GM23248 (cell line): ENCODE data around the gene SRPK3. TPM values are rescaled to one million over a fixed set of nuclear protein-coding genes. Genes with fewer than 3 reads are reported as not detected.

ENCODE experiments used
- DNase-seq: peaks from one replicate; pipeline ENCODE4 v3.0.0-alpha.2; 2015
- H2AFZ ChIP-seq: fragments of 200-600 bp; sonication (generic); 2 replicates; pipeline ENCODE4 v1.6.1; 2016; ENCODE audit warnings: antibody characterized with exemption
- H3F3A ChIP-seq: fragments of 200-600 bp; sonication (generic); 2 replicates; pipeline ENCODE4 v1.6.1; 2016; ENCODE audit warnings: mild to moderate bottlenecking, antibody characterized with exemption, mixed run types; ENCODE audit not compliant: insufficient read depth
- H3K27ac ChIP-seq: fragments of 200-600 bp; sonication (generic); 2 replicates; pipeline ENCODE4 v1.5.1; 2016; ENCODE audit warnings: mild to moderate bottlenecking
- H3K27me3 ChIP-seq: fragments of 200-600 bp; sonication (generic); replicated peaks from 2 replicates; pipeline ENCODE4 v1.6.1; 2016; ENCODE audit warnings: mild to moderate bottlenecking; ENCODE audit not compliant: insufficient read depth
- H3K36me3 ChIP-seq: fragments of 200-600 bp; sonication (generic); 2 replicates; pipeline ENCODE4 v1.6.1; 2016; ENCODE audit warnings: low read depth, mild to moderate bottlenecking
- H3K4me1 ChIP-seq: fragments of 200-600 bp; sonication (generic); 2 replicates; pipeline ENCODE4 v1.6.1; 2016; ENCODE audit warnings: mild to moderate bottlenecking; ENCODE audit not compliant: insufficient read depth
- H3K4me2 ChIP-seq: fragments of 200-600 bp; sonication (generic); one replicate; pipeline ENCODE4 v1.6.1; 2016; ENCODE audit warnings: mild to moderate bottlenecking; ENCODE audit not compliant: unreplicated experiment
- H3K4me3 ChIP-seq: fragments of 200-600 bp; sonication (generic); 2 replicates; pipeline ENCODE4 v1.5.1; 2016; ENCODE audit warnings: mild to moderate bottlenecking
- H3K79me2 ChIP-seq: fragments of 200-600 bp; sonication (generic); 2 replicates; pipeline ENCODE4 v1.6.1; 2016; ENCODE audit warnings: mild to moderate bottlenecking; ENCODE audit not compliant: insufficient read depth
- H3K9ac ChIP-seq: fragments of 200-600 bp; sonication (generic); 2 replicates; pipeline ENCODE4 v1.6.1; 2016; ENCODE audit warnings: mild to moderate bottlenecking
- H3K9me2 ChIP-seq: fragments of 200-600 bp; sonication (generic); 2 replicates; pipeline ENCODE4 v1.6.1; 2016; ENCODE audit warnings: mixed run types, mild to moderate bottlenecking, moderate library complexity; ENCODE audit not compliant: insufficient read depth
- H3K9me3 ChIP-seq: fragments of 200-600 bp; sonication (generic); one replicate; pipeline ENCODE4 v1.6.1; 2017; ENCODE audit warnings: low read depth
- H4K20me1 ChIP-seq: fragments of 200-600 bp; sonication (generic); 2 replicates; pipeline ENCODE4 v1.6.0; 2016; ENCODE audit not compliant: insufficient read depth
- EZH2 ChIP-seq: fragments of 200-600 bp; sonication (generic); IDR thresholded peaks from 2 replicates; pipeline ENCODE4 v1.6.1; 2018; ENCODE audit warnings: antibody characterized with exemption, mild to moderate bottlenecking; ENCODE audit not compliant: insufficient read depth, poor library complexity, severe bottlenecking
- EZH2phosphoT487 ChIP-seq: fragments of 200-600 bp; sonication (generic); IDR thresholded peaks from 2 replicates; pipeline ENCODE4 v1.6.1; 2018; ENCODE audit warnings: antibody characterized with exemption, moderate library complexity, mild to moderate bottlenecking, low read depth; ENCODE audit not compliant: insufficient read depth
- WGBS, 2 experiments: methylation state at CpG; one replicate each; pipeline ENCODE4 v1.1.6; 2015 to 2017; ENCODE audit warnings: low lambda C conversion rate in 2 of 2, low coverage in 1 of 2; ENCODE audit errors: missing lambda C conversion rate in 2 of 2; 5-methylcytosine and 5-hydroxymethylcytosine counted together
- in situ Hi-C: fragments of 300-500 bp; cut with MboI; formaldehyde crosslinking; loops from 2 replicates; pipeline ENCODE4 v1.15.0; 2020
- polyA plus RNA-seq: library from polyadenylated mRNA; unstranded; fragments of >200 nt; fragmentation: Nextera tagmentation; extraction: Ambion mirVana; gene quantifications from 2 replicates; pipeline ENCODE4 v1.2.1, GENCODE V29; 2016
- total RNA-seq: library from RNA; depleted of rRNA; stranded (reverse); fragments of >200 nt; shearing (Covaris generic); gene quantifications from 2 replicates; pipeline ENCODE4 v1.2.3, GENCODE V29; 2014

SRPK3 gene
- total and polyA plus RNA-seq, 2 experiments from 2014 or later, result 0.53 to 0.86 TPM

- DNase-seq, result no peak
- no peak for TF ChIP-seq EZH2phosphoT487
- TF ChIP-seq EZH2, result no peak
- WGBS, 2 experiments, result 98 to 99% methylated on average over 8 to 10 of the region's 37 CpGs
These were observed 6.1 kb upstream of the SRPK3 start for GRCh38 chrX:153774576-153775292.

DNA sequence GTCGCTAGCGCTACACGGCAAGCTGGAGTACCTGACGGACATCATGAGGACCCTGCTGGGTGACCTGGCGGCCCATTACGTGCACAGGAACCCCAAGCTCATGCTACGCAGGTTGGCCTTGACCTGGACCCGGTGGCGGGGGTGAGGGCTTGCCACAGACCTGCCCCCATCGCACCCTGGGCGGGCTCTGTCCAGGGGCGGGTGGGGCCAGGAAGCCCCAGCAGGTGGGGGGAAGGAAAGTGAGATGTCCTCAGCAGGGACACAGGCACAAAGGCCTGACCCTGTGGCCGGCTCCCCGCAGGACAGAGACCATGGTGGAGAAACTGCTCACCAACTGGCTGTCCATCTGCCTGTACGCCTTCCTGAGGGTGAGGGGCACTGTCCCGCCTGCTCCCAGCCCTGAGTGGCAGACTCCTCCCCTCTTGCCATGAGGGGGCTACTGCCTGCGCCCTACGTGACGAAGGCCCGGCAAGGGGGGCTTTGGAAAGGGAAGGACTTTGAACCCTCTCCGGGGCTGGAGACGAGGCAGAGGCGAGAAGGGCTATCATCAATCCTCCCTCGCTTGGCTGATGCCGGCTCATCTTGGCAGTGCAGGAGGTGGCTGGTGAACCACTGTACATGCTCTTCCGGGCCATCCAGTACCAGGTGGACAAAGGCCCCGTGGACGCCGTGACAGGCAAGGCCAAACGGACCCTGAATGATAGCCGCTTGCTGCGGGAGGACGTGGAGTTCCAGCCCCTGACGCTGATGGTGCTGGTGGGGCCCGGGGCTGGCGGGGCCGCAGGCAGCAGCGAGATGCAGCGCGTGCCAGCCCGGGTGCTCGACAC lies 5.3 kb upstream of the SRPK3 start:
- no peak overlapping the region for H3K4me3 ChIP-seq
- H4K20me1 ChIP-seq, result no peaks in the 10 kb centered on the region
- H3K36me3 ChIP-seq, result no peaks in the 10 kb centered on the region
- no peak for DNase-seq
- H3K9ac ChIP-seq, result no peak overlapping the region
- H3F3A ChIP-seq, result no peaks in the 10 kb centered on the region
- in situ Hi-C loops, result no loop called here
- WGBS, 2 experiments, result 96 to 99% methylated on average over 10 to 25 of the region's 42 CpGs
- H2AFZ ChIP-seq, result no peak overlapping the region
- H3K4me1 ChIP-seq, result no peaks in the 10 kb centered on the region
- no peak for TF ChIP-seq EZH2phosphoT487
- TF ChIP-seq EZH2, result no peak
- H3K9me2 ChIP-seq, result no peaks in the 10 kb centered on the region
- no peak overlapping the region for H3K27ac ChIP-seq
- no peaks in the 10 kb centered on the region for H3K9me3 ChIP-seq
- H3K27me3 ChIP-seq, result no peaks in the 10 kb centered on the region
- no peaks in the 10 kb centered on the region for H3K79me2 ChIP-seq
- H3K4me2 ChIP-seq, result no peak overlapping the region

More at GRCh38 chrX:153774576-153775292, 6.1 kb upstream of the SRPK3 start:
- Histone ChIP-seq H3K9me2 (no peaks in the 10 kb centered on the region), H3K27ac (no peak overlapping the region), H3K4me2 (no peak overlapping the region), H2AFZ (no peak overlapping the region), H3K4me1 (no peaks in the 10 kb centered on the region), H3K36me3 (no peaks in the 10 kb centered on the region), H3K4me3 (no peak overlapping the region), H3K79me2 (no peaks in the 10 kb centered on the region), H3K27me3 (no peaks in the 10 kb centered on the region), H3F3A (no peaks in the 10 kb centered on the region), H4K20me1 (no peaks in the 10 kb centered on the region), H3K9me3 (no peaks in the 10 kb centered on the region), H3K9ac (no peak overlapping the region)
- in situ Hi-C loops, result no loop called here

GRCh38 chrX:153776120-153776599 lies 4.7 kb upstream of the SRPK3 start:
- H3K9ac ChIP-seq, result no peak overlapping the region
- no peak overlapping the region for H3K4me3 ChIP-seq
- DNase-seq, result no peak
- no peaks in the 10 kb centered on the region for H3K36me3 ChIP-seq
- in situ Hi-C loops, result no loop called here
- TF ChIP-seq EZH2, result no peak
- TF ChIP-seq EZH2phosphoT487, result no peak
- H4K20me1 ChIP-seq, result no peaks in the 10 kb centered on the region
- no peak overlapping the region for H2AFZ ChIP-seq
- H3K79me2 ChIP-seq, result no peaks in the 10 kb centered on the region
- H3K27ac ChIP-seq, result no peak overlapping the region
- no peaks in the 10 kb centered on the region for H3K9me3 ChIP-seq
- no peaks in the 10 kb centered on the region for H3K27me3 ChIP-seq
- H3F3A ChIP-seq, result no peaks in the 10 kb centered on the region
- WGBS, 2 experiments, result 95% methylated on average over 20 of the region's 20 CpGs; no CpG with 5 or more reads in 1 of the 2 experiments
- H3K4me1 ChIP-seq, result no peaks in the 10 kb centered on the region
- H3K4me2 ChIP-seq, result no peak overlapping the region
- no peaks in the 10 kb centered on the region for H3K9me2 ChIP-seq

GRCh38 chrX:153776611-153777045 lies 4.2 kb upstream of the SRPK3 start:
- 94 to 100% methylated on average over 3 to 20 of the region's 22 CpGs for WGBS, 2 experiments
- Histone ChIP-seq H3K36me3 (no peaks in the 10 kb centered on the region), H3K4me3 (no peak overlapping the region), H2AFZ (no peak overlapping the region), H3K79me2 (no peaks in the 10 kb centered on the region), H3F3A (no peaks in the 10 kb centered on the region), H3K9me2 (no peaks in the 10 kb centered on the region), H3K27me3 (no peaks in the 10 kb centered on the region), H3K4me1 (no peaks in the 10 kb centered on the region), H3K9ac (no peak overlapping the region), H4K20me1 (no peaks in the 10 kb centered on the region), H3K27ac (no peak overlapping the region), H3K9me3 (no peaks in the 10 kb centered on the region), H3K4me2 (no peak overlapping the region)
- DNase-seq, result no peak
- no peak for TF ChIP-seq EZH2phosphoT487
- in situ Hi-C loops, result no loop called here
